Suprapubic skin (tissue), 4 donors: Measurements from ENCODE around the gene LPO.

Experiments
- CTCF ChIP-seq, 2 donors: fragments of 200-600 bp in 1 of 2; fragments of 450-650 bp in 1 of 2; sonication (generic) in 1 of 2; IDR thresholded peaks; one replicate each; pipeline ENCODE4 v1.5.1; 2016 to 2019; ENCODE audit warnings: antibody characterized with exemption in 2 of 2, mild to moderate bottlenecking in 1 of 2, moderate library complexity in 1 of 2
- EP300 ChIP-seq: sonication (generic); formaldehyde crosslinking; IDR thresholded peaks from one replicate; pipeline ENCODE4 v1.6.1; 2017; ENCODE audit warnings: antibody characterized with exemption
- POLR2A ChIP-seq, 2 donors: fragments of 450-650 bp; IDR thresholded peaks; one replicate each; pipeline ENCODE4 v1.6.1; 2017; ENCODE audit warnings: antibody characterized with exemption in 2 of 2, mild to moderate bottlenecking in 2 of 2, moderate library complexity in 2 of 2
- POLR2AphosphoS5 ChIP-seq, 3 donors: sonication (generic); formaldehyde crosslinking; IDR thresholded peaks; one replicate each; pipeline ENCODE4 v1.6.1; 2017; ENCODE audit warnings: antibody characterized with exemption in 3 of 3

- TF ChIP-seq CTCF (IDR thresholded peaks at IDR 0.05) (no peak), POLR2AphosphoS5 (IDR thresholded peaks at IDR 0.05) (no peak), EP300 (no peak), POLR2A (IDR thresholded peaks at IDR 0.05) (no peak)
Measured at GRCh38 chr17:58310511-58311428, 72.4 kb downstream of the LPO start.
